ENCODE measurements around the gene PER1. TPM values are rescaled to one million over a fixed set of nuclear protein-coding genes. Genes with fewer than 3 reads are reported as not detected.

PER1 gene
- total and polyA plus RNA-seq, 2 of the 13 experiments (the other 11 are each of a cell fraction or from before 2014, with no cell fraction given): 2.6 to 3.6 TPM

- TF ChIP-seq DMTF1 (CRISPR knock-in tag; IDR thresholded peaks at IDR 0.05) (no peak), POGK (CRISPR knock-in tag; conservative IDR thresholded peaks at IDR 0.05) (peak; percentile 44; the same call in 1 of the 2 replicates), ZFP37 (CRISPR knock-in tag; IDR thresholded peaks at IDR 0.05; ENCODE audit: borderline replicate concordance) (no peak; the same call in 1 of the 2 replicates), GTF2F1 (IDR thresholded peaks at IDR 0.05; ENCODE audit: low read length) (no peak; the same call in 1 of the 2 replicates), ZNF737 (CRISPR knock-in tag; IDR thresholded peaks at IDR 0.05; ENCODE audit: borderline replicate concordance) (no peak), REL (CRISPR knock-in tag; conservative IDR thresholded peaks at IDR 0.05) (no peak), JUN (CRISPR knock-in tag; IDR thresholded peaks at IDR 0.05) (no peak), IRF1 (CRISPR knock-in tag; IDR thresholded peaks at IDR 0.05; ENCODE audit: low read depth) (no peak), ZNF841 (CRISPR knock-in tag; IDR thresholded peaks at IDR 0.05; ENCODE audit: borderline replicate concordance) (no peak), ZNF800 (CRISPR knock-in tag; IDR thresholded peaks at IDR 0.05) (no peak), ZNF891 (CRISPR knock-in tag; IDR thresholded peaks at IDR 0.05) (no peak), MTA1 (CRISPR knock-in tag; IDR thresholded peaks at IDR 0.05; ENCODE audit: borderline replicate concordance) (no peak), AHR (CRISPR knock-in tag; IDR thresholded peaks at IDR 0.05) (peak; percentile 74; the same call in 1 of the 2 replicates), MTF1 (CRISPR knock-in tag; IDR thresholded peaks at IDR 0.05) (0 out of 2 replicates have a peak, but pooled peaks have one; percentile 68), ZNF160 (CRISPR knock-in tag; IDR thresholded peaks at IDR 0.05) (no peak; the same call in 1 of the 2 replicates), GPN1 (CRISPR knock-in tag; IDR thresholded peaks at IDR 0.05; ENCODE audit: borderline replicate concordance) (no peak), POLR2AphosphoS2 (IDR thresholded peaks at IDR 0.05; ENCODE audit: low read depth, low read length) (no peak), ZNF121 (CRISPR knock-in tag; IDR thresholded peaks at IDR 0.05) (peak; percentile 82; the same call in 1 of the 2 replicates), RELA (CRISPR knock-in tag; IDR thresholded peaks at IDR 0.05) (no peak), SP1 (IDR thresholded peaks at IDR 0.05) (no peak), SP1 (CRISPR knock-in tag; IDR thresholded peaks at IDR 0.05) (peak; percentile 54), BRF2 (CRISPR knock-in tag; IDR thresholded peaks at IDR 0.05) (peak; percentile 51; the same call in 1 of the 2 replicates), POLR2G (IDR thresholded peaks at IDR 0.05; ENCODE audit: low read depth, low read length) (no peak)
These were observed 34.7 kb upstream of the PER1 start (continued) for GRCh38 chr17:8186787-8187516.

Measured in HepG2 (cell line).